ENCODE data around the gene SYT17.
"Not testable (repeated sequence)": the region's sequence is repeated elsewhere in the genome, so short reads cannot be mapped to it uniquely, and the experiment has no call there.

The SYT17 gene

GRCh38 chr16:19187961-19188360 lies 19.9 kb downstream of the SYT17 start:
- not testable (repeated sequence) for H3K4me1 ChIP-seq (ENCODE audit: control insufficient read depth, insufficient read depth, low read length, poor library complexity, severe bottlenecking); H3K27ac ChIP-seq (ENCODE audit: low read depth, low read length, severe bottlenecking); H3K9me3 ChIP-seq (ENCODE audit: control insufficient read depth, low read length); H3K4me3 ChIP-seq (ENCODE audit: extremely low read depth, insufficient read depth, low read length, poor library complexity, severe bottlenecking)
- 60 to 100% methylated on average over 1 of the region's 3 CpGs for WGBS, 2 experiments (ENCODE audit: insufficient coverage in 2 of 2)
- peaks cover 40% of the 10 kb centered on the region for H3K36me3 ChIP-seq (ENCODE audit: control insufficient read depth, insufficient read depth, low read length)

GRCh38 chr16:19188406-19188805 lies 20.4 kb downstream of the SYT17 start:
- Histone ChIP-seq H3K27ac (ENCODE audit: low read depth, low read length, severe bottlenecking) (no peak overlapping the region), H3K4me1 (ENCODE audit: control insufficient read depth, insufficient read depth, low read length, poor library complexity, severe bottlenecking) (no peaks in the 10 kb centered on the region), H3K9me3 (ENCODE audit: control insufficient read depth, low read length) (no peaks in the 10 kb centered on the region), H3K36me3 (ENCODE audit: control insufficient read depth, insufficient read depth, low read length) (peaks cover 35% of the 10 kb centered on the region), H3K4me3 (ENCODE audit: extremely low read depth, insufficient read depth, low read length, poor library complexity, severe bottlenecking) (no peak overlapping the region)
- WGBS, 2 experiments (ENCODE audit: insufficient coverage in 2 of 2) = 86 to 90% methylated on average over 2 to 4 of the region's 5 CpGs

- Histone ChIP-seq H3K36me3 (ENCODE audit: control insufficient read depth, insufficient read depth, low read length) (peaks cover 40% of the 10 kb centered on the region), H3K4me1 (ENCODE audit: control insufficient read depth, insufficient read depth, low read length, poor library complexity, severe bottlenecking) (no peaks in the 10 kb centered on the region), H3K9me3 (ENCODE audit: control insufficient read depth, low read length) (no peaks in the 10 kb centered on the region), H3K4me3 (ENCODE audit: extremely low read depth, insufficient read depth, low read length, poor library complexity, severe bottlenecking) (no peak overlapping the region), H3K27ac (ENCODE audit: low read depth, low read length, severe bottlenecking) (no peak overlapping the region)
- WGBS, 2 experiments (ENCODE audit: insufficient coverage in 2 of 2) = 92 to 96% methylated on average over 4 of the region's 4 CpGs
Measured at GRCh38 chr16:19192865-19193264, 24.8 kb downstream of the SYT17 start.

GRCh38 chr16:19196871-19197270 lies 28.8 kb downstream of the SYT17 start:
- no peak overlapping the region for H3K4me3 ChIP-seq (ENCODE audit: extremely low read depth, insufficient read depth, low read length, poor library complexity, severe bottlenecking)
- peaks cover 53% of the 10 kb centered on the region for H3K36me3 ChIP-seq (ENCODE audit: control insufficient read depth, insufficient read depth, low read length)
- H3K4me1 ChIP-seq (ENCODE audit: control insufficient read depth, insufficient read depth, low read length, poor library complexity, severe bottlenecking) = no peaks in the 10 kb centered on the region

GRCh38 chr16:19203374-19203966 lies 35.4 kb downstream of the SYT17 start:
- no peak overlapping the region for H3K4me3 ChIP-seq (ENCODE audit: extremely low read depth, insufficient read depth, low read length, poor library complexity, severe bottlenecking)
- H3K27ac ChIP-seq (ENCODE audit: low read depth, low read length, severe bottlenecking) = no peak overlapping the region
- no peaks in the 10 kb centered on the region for H3K4me1 ChIP-seq (ENCODE audit: control insufficient read depth, insufficient read depth, low read length, poor library complexity, severe bottlenecking)
- peaks cover 14% of the 10 kb centered on the region for H3K36me3 ChIP-seq (ENCODE audit: control insufficient read depth, insufficient read depth, low read length)
- WGBS, 2 experiments (ENCODE audit: insufficient coverage in 2 of 2) = 89 to 97% methylated on average over 10 to 12 of the region's 12 CpGs
- H3K9me3 ChIP-seq (ENCODE audit: control insufficient read depth, low read length) = peaks cover 7% of the 10 kb centered on the region

More at GRCh38 chr16:19196871-19197270, 28.8 kb downstream of the SYT17 start:
- 93 to 94% methylated on average over 5 of the region's 6 CpGs for WGBS, 2 experiments (ENCODE audit: insufficient coverage in 2 of 2)
- no peak overlapping the region for H3K27ac ChIP-seq (ENCODE audit: low read depth, low read length, severe bottlenecking)
- H3K9me3 ChIP-seq (ENCODE audit: control insufficient read depth, low read length) = peaks cover 7% of the 10 kb centered on the region

GRCh38 chr16:19210280-19210924 lies 42.4 kb downstream of the SYT17 start:
- peaks cover 14% of the 10 kb centered on the region for H3K36me3 ChIP-seq (ENCODE audit: control insufficient read depth, insufficient read depth, low read length)
- H3K27ac ChIP-seq (ENCODE audit: low read depth, low read length, severe bottlenecking) = no peak overlapping the region
- H3K4me3 ChIP-seq (ENCODE audit: extremely low read depth, insufficient read depth, low read length, poor library complexity, severe bottlenecking) = no peak overlapping the region
- peaks cover 16% of the 10 kb centered on the region for H3K9me3 ChIP-seq (ENCODE audit: control insufficient read depth, low read length)
- WGBS, 2 experiments (ENCODE audit: insufficient coverage in 2 of 2) = 66 to 77% methylated on average over 7 to 9 of the region's 9 CpGs
- H3K4me1 ChIP-seq (ENCODE audit: control insufficient read depth, insufficient read depth, low read length, poor library complexity, severe bottlenecking) = peaks cover 7% of the 10 kb centered on the region

- peaks cover 7% of the 10 kb centered on the region for H3K4me1 ChIP-seq (ENCODE audit: control insufficient read depth, insufficient read depth, low read length, poor library complexity, severe bottlenecking)
- WGBS, 2 experiments (ENCODE audit: insufficient coverage in 2 of 2) = 93 to 94% methylated on average over 7 to 11 of the region's 12 CpGs
- H3K4me3 ChIP-seq (ENCODE audit: extremely low read depth, insufficient read depth, low read length, poor library complexity, severe bottlenecking) = no peak overlapping the region
- H3K9me3 ChIP-seq (ENCODE audit: control insufficient read depth, low read length) = peaks cover 16% of the 10 kb centered on the region
- H3K36me3 ChIP-seq (ENCODE audit: control insufficient read depth, insufficient read depth, low read length) = peaks cover 18% of the 10 kb centered on the region
- no peak overlapping the region for H3K27ac ChIP-seq (ENCODE audit: low read depth, low read length, severe bottlenecking)
Measured at GRCh38 chr16:19210968-19211367, 42.9 kb downstream of the SYT17 start.

- no peak overlapping the region for H3K27ac ChIP-seq (ENCODE audit: low read depth, low read length, severe bottlenecking)
- H3K4me1 ChIP-seq (ENCODE audit: control insufficient read depth, insufficient read depth, low read length, poor library complexity, severe bottlenecking) = peaks cover 7% of the 10 kb centered on the region
- 94 to 96% methylated on average over 2 to 3 of the region's 5 CpGs for whole genome bisulfite sequencing, 2 experiments (ENCODE audit: insufficient coverage in 2 of 2)
- H3K4me3 ChIP-seq (ENCODE audit: extremely low read depth, insufficient read depth, low read length, poor library complexity, severe bottlenecking) = no peak overlapping the region
- peaks cover 18% of the 10 kb centered on the region for H3K36me3 ChIP-seq (ENCODE audit: control insufficient read depth, insufficient read depth, low read length)
- H3K9me3 ChIP-seq (ENCODE audit: control insufficient read depth, low read length) = peaks cover 16% of the 10 kb centered on the region
Measured at GRCh38 chr16:19212059-19212458, 44.0 kb downstream of the SYT17 start.

GRCh38 chr16:19213885-19214284 lies 45.8 kb downstream of the SYT17 start:
- no peak overlapping the region for H3K27ac ChIP-seq (ENCODE audit: low read depth, low read length, severe bottlenecking)
- H3K4me1 ChIP-seq (ENCODE audit: control insufficient read depth, insufficient read depth, low read length, poor library complexity, severe bottlenecking) = peaks cover 7% of the 10 kb centered on the region
- peaks cover 16% of the 10 kb centered on the region for H3K9me3 ChIP-seq (ENCODE audit: control insufficient read depth, low read length)
- H3K4me3 ChIP-seq (ENCODE audit: extremely low read depth, insufficient read depth, low read length, poor library complexity, severe bottlenecking) = no peak overlapping the region
- peaks cover 23% of the 10 kb centered on the region for H3K36me3 ChIP-seq (ENCODE audit: control insufficient read depth, insufficient read depth, low read length)

GRCh38 chr16:19215705-19216104 lies 47.7 kb downstream of the SYT17 start:
- Histone ChIP-seq H3K4me1 (ENCODE audit: control insufficient read depth, insufficient read depth, low read length, poor library complexity, severe bottlenecking) (peaks cover 5% of the 10 kb centered on the region), H3K4me3 (ENCODE audit: extremely low read depth, insufficient read depth, low read length, poor library complexity, severe bottlenecking) (no peak overlapping the region), H3K27ac (ENCODE audit: low read depth, low read length, severe bottlenecking) (no peak overlapping the region), H3K9me3 (ENCODE audit: control insufficient read depth, low read length) (peaks cover 16% of the 10 kb centered on the region), H3K36me3 (ENCODE audit: control insufficient read depth, insufficient read depth, low read length) (peaks cover 23% of the 10 kb centered on the region)
- 90 to 93% methylated on average over 2 of the region's 5 CpGs for WGBS, 2 experiments (ENCODE audit: insufficient coverage in 2 of 2)

- Histone ChIP-seq H3K27ac (ENCODE audit: low read depth, low read length, severe bottlenecking) (no peak overlapping the region), H3K36me3 (ENCODE audit: control insufficient read depth, insufficient read depth, low read length) (peaks cover 24% of the 10 kb centered on the region), H3K4me1 (ENCODE audit: control insufficient read depth, insufficient read depth, low read length, poor library complexity, severe bottlenecking) (peaks cover 5% of the 10 kb centered on the region), H3K4me3 (ENCODE audit: extremely low read depth, insufficient read depth, low read length, poor library complexity, severe bottlenecking) (no peak overlapping the region), H3K9me3 (ENCODE audit: control insufficient read depth, low read length) (no peaks in the 10 kb centered on the region)
- 87 to 94% methylated on average over 3 to 4 of the region's 4 CpGs for WGBS, 2 experiments (ENCODE audit: insufficient coverage in 2 of 2)
Measured at GRCh38 chr16:19218581-19218980, 50.5 kb downstream of the SYT17 start.

All from mesodermal cell (in vitro differentiated cells).